HepG2 (cell line): ENCODE results near the gene ANKRD65. TPM values are rescaled to one million over a fixed set of nuclear protein-coding genes. Genes with fewer than 3 reads are reported as not detected.

ENCODE experiments used
- ASH2L ChIP-seq: fragments of 300-600, 200-600 bp; sonication (generic); IDR thresholded peaks from 2 replicates; pipeline ENCODE4 v1.7.0; 2017; ENCODE audit warnings: low read depth, mild to moderate bottlenecking, moderate library complexity, mixed read lengths, low read length; ENCODE audit not compliant: insufficient read length
- JDP2 ChIP-seq: sonication (generic); formaldehyde crosslinking; IDR thresholded peaks from 2 replicates; pipeline ENCODE4 v1.8.1; 2022; ENCODE audit warnings: missing genetic modification reagents, borderline replicate concordance
- PCBP2 ChIP-seq: fragments of 200-400 bp; formaldehyde crosslinking; optimal IDR thresholded peaks from 2 replicates; pipeline ENCODE3; 2018; ENCODE audit warnings: low read length, low read depth; ENCODE audit not compliant: poor library complexity, severe bottlenecking
- POGZ ChIP-seq: sonication (generic); formaldehyde crosslinking; IDR thresholded peaks from 2 replicates; pipeline ENCODE4 v1.4.0; 2020; ENCODE audit warnings: mild to moderate bottlenecking, missing genetic modification reagents
- PPARG ChIP-seq: conservative IDR thresholded peaks from 2 replicates; pipeline ENCODE4 v1.6.1; 2016; ENCODE audit warnings: missing biosample characterization, missing genetic modification reagents
- SIX4 ChIP-seq: sonication (generic); formaldehyde crosslinking; IDR thresholded peaks from 2 replicates; pipeline ENCODE4 v1.4.0; 2020; ENCODE audit warnings: missing genetic modification reagents
- TAF15 ChIP-seq: fragments of 200-400 bp; formaldehyde crosslinking; IDR thresholded peaks from one replicate; pipeline ENCODE4 v1.6.1; 2018; ENCODE audit warnings: mild to moderate bottlenecking, low read depth, low read length; ENCODE audit not compliant: poor library complexity, severe bottlenecking
- XBP1 ChIP-seq: sonication (generic); formaldehyde crosslinking; IDR thresholded peaks from 2 replicates; pipeline ENCODE4 v1.5.0; 2020; ENCODE audit warnings: missing genetic modification reagents
- ZFP90 ChIP-seq: sonication (generic); formaldehyde crosslinking; IDR thresholded peaks from 2 replicates; pipeline ENCODE4 v1.8.0; 2022; ENCODE audit warnings: missing genetic modification reagents, mild to moderate bottlenecking, inconsistent platforms, borderline replicate concordance
- ZNF138 ChIP-seq: sonication (generic); formaldehyde crosslinking; IDR thresholded peaks from 2 replicates; pipeline ENCODE4 v1.5.0; 2020; ENCODE audit warnings: mild to moderate bottlenecking, low read depth, missing genetic modification reagents
- ZNF646 ChIP-seq: sonication (generic); formaldehyde crosslinking; IDR thresholded peaks from 2 replicates; pipeline ENCODE4 v1.9.0; 2021; ENCODE audit warnings: mild to moderate bottlenecking, missing genetic modification reagents
- ZNF792 ChIP-seq: IDR thresholded peaks from 2 replicates; pipeline ENCODE4 v1.6.1; 2016
- ZNF850 ChIP-seq: sonication (generic); formaldehyde crosslinking; conservative IDR thresholded peaks from 2 replicates; pipeline ENCODE4 v1.9.0; 2021; ENCODE audit warnings: mild to moderate bottlenecking, missing genetic modification reagents
- polyA plus RNA-seq, 8 experiments: library from polyadenylated mRNA; depleted of rRNA in 3 of 8; stranded (reverse) in 7 of 8; unstranded in 1 of 8; fragments of >200 nt; fragmentation: Illumina TruSeq in 4 of 8; extraction: Trizol in 4 of 8; gene quantifications; 2 replicates each; pipeline versions ENCODE4 v1.2.1 to v1.2.3, GENCODE V29; 2011 to 2016; ENCODE audit warnings: low read depth in 4 of 8, missing spikeins in 1 of 8, mixed read lengths in 1 of 8; ENCODE audit not compliant: insufficient read depth in 1 of 8
- total RNA-seq, 5 experiments: library from RNA; depleted of rRNA; stranded (reverse); fragments of >200 nt; fragmentation: Illumina TruSeq; extraction: Trizol; gene quantifications; 2 replicates each; pipeline ENCODE4 v1.2.3, GENCODE V29; 2016; ENCODE audit warnings: low read depth in 1 of 5
- TF ChIP-seq, protein P1 (sequence below): sonication (generic); formaldehyde crosslinking; IDR thresholded peaks from 2 replicates; pipeline ENCODE4 v1.4.0; 2020; ENCODE audit warnings: mild to moderate bottlenecking, missing genetic modification reagents

Gene ANKRD65
- total and polyA plus RNA-seq, 2 of the 13 experiments (the other 11 are each of a cell fraction or from before 2014, with no cell fraction given): 12.1 to 30.1 TPM

GRCh38 chr1:1400576-1401456 is 20.3 kb downstream of the ANKRD65 start (continued):
- TF ChIP-seq JDP2 (CRISPR knock-in tag) (peak; percentile 72; the same call in 1 of the 2 replicates), ZNF850 (CRISPR knock-in tag) (no peak), ZNF138 (CRISPR knock-in tag) (no peak), ZNF792 (peak; percentile 88; the same call in 1 of the 2 replicates), ASH2L (peak; percentile 89), PCBP2 (no peak), ZNF646 (CRISPR knock-in tag) (no peak; the same call in 1 of the 2 replicates), TAF15 (peak; percentile 78), POGZ (CRISPR knock-in tag) (peak; percentile 71), XBP1 (CRISPR knock-in tag) (no peak), PPARG (CRISPR knock-in tag) (peak; percentile 79; the same call in 1 of the 2 replicates), SIX4 (CRISPR knock-in tag) (peak; percentile 78), ZFP90 (CRISPR knock-in tag) (peak; percentile 91)
- TF ChIP-seq, protein P1, sequence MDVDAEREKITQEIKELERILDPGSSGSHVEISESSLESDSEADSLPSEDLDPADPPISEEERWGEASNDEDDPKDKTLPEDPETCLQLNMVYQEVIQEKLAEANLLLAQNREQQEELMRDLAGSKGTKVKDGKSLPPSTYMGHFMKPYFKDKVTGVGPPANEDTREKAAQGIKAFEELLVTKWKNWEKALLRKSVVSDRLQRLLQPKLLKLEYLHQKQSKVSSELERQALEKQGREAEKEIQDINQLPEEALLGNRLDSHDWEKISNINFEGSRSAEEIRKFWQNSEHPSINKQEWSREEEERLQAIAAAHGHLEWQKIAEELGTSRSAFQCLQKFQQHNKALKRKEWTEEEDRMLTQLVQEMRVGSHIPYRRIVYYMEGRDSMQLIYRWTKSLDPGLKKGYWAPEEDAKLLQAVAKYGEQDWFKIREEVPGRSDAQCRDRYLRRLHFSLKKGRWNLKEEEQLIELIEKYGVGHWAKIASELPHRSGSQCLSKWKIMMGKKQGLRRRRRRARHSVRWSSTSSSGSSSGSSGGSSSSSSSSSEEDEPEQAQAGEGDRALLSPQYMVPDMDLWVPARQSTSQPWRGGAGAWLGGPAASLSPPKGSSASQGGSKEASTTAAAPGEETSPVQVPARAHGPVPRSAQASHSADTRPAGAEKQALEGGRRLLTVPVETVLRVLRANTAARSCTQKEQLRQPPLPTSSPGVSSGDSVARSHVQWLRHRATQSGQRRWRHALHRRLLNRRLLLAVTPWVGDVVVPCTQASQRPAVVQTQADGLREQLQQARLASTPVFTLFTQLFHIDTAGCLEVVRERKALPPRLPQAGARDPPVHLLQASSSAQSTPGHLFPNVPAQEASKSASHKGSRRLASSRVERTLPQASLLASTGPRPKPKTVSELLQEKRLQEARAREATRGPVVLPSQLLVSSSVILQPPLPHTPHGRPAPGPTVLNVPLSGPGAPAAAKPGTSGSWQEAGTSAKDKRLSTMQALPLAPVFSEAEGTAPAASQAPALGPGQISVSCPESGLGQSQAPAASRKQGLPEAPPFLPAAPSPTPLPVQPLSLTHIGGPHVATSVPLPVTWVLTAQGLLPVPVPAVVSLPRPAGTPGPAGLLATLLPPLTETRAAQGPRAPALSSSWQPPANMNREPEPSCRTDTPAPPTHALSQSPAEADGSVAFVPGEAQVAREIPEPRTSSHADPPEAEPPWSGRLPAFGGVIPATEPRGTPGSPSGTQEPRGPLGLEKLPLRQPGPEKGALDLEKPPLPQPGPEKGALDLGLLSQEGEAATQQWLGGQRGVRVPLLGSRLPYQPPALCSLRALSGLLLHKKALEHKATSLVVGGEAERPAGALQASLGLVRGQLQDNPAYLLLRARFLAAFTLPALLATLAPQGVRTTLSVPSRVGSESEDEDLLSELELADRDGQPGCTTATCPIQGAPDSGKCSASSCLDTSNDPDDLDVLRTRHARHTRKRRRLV (CRISPR knock-in tag): no peak
